Thyroid gland (tissue), 4 donors: ENCODE data around the gene AOAH.

Experiments used
- CTCF ChIP-seq, 6 experiments: fragments of 200-600 bp in 3 of 6; fragments of 450-650 bp in 3 of 6; sonication (generic) in 3 of 6; IDR thresholded peaks; one replicate each; pipeline ENCODE4 v1.5.1; 2016 to 2019; ENCODE audit warnings: antibody characterized with exemption in 6 of 6, mild to moderate bottlenecking in 2 of 6, inconsistent platforms in 1 of 6, moderate library complexity in 1 of 6
- POLR2A ChIP-seq, 2 donors: fragments of 450-650 bp; IDR thresholded peaks; one replicate each; pipeline ENCODE4 v1.6.1; 2017; ENCODE audit warnings: antibody characterized with exemption in 2 of 2, mild to moderate bottlenecking in 2 of 2, moderate library complexity in 1 of 2

GRCh38 chr7:36723951-36724664, at the start of gene AOAH:
- no peak for TF ChIP-seq CTCF (IDR thresholded peaks at IDR 0.05)
- TF ChIP-seq POLR2A (IDR thresholded peaks at IDR 0.05) = no peak
